A673 (cell line): Measurements from ENCODE around the gene TATDN2. TPM values are rescaled to one million over a fixed set of nuclear protein-coding genes. Genes with fewer than 3 reads are reported as not detected.

ENCODE experiments used
- BruUV-seq: library from RNA; stranded (reverse); fragments of 400-500 nt; replicated peaks from 2 replicates; lab custom pipeline; 2021; lab: Mats Ljungman, UMichigan
- CTCF ChIA-PET: fragments of 300-600 bp; sonication (Branson Sonifier 250); formaldehyde crosslinking; loops from one replicate; lab custom pipeline; 2022; ENCODE audit warnings: antibody characterized with exemption; lab: Charles Lee
- POLR2A ChIA-PET: fragments of 300-600 bp; sonication (Branson Sonifier 250); formaldehyde crosslinking; loops from one replicate; lab custom pipeline; 2022; ENCODE audit warnings: antibody characterized with exemption; ENCODE audit not compliant: low non-redundant PET; lab: Charles Lee
- DNase-seq: peaks from one replicate; pipeline ENCODE4 v3.0.0-alpha.2; 2015; ENCODE audit warnings: low spot score
- H3K27ac ChIP-seq: fragments of 200-600 bp; sonication (generic); 2 replicates; pipeline ENCODE4 v1.5.1; 2016; ENCODE audit warnings: mixed run types, low read depth, mild to moderate bottlenecking, mixed read lengths, antibody characterized with exemption, low read length; ENCODE audit not compliant: poor library complexity, severe bottlenecking
- H3K27me3 ChIP-seq: fragments of 200-600 bp; sonication (generic); replicated peaks from 2 replicates; pipeline ENCODE4 v1.6.1; 2017; ENCODE audit warnings: mixed run types, low read depth, mild to moderate bottlenecking, mixed read lengths, antibody characterized with exemption, low read length; ENCODE audit not compliant: insufficient read depth, poor library complexity
- H3K36me3 ChIP-seq: fragments of 200-600 bp; sonication (generic); 2 replicates; pipeline ENCODE4 v1.6.1; 2016; ENCODE audit warnings: mixed run types, mild to moderate bottlenecking, mixed read lengths, antibody characterized with exemption, low read length; ENCODE audit not compliant: insufficient read depth, poor library complexity, severe bottlenecking
- H3K4me1 ChIP-seq: fragments of 200-600 bp; sonication (generic); 2 replicates; pipeline ENCODE4 v1.6.1; 2017; ENCODE audit warnings: mixed run types, mild to moderate bottlenecking, mixed read lengths, antibody characterized with exemption, low read length; ENCODE audit not compliant: insufficient read depth, poor library complexity, severe bottlenecking
- H3K4me3 ChIP-seq: fragments of 200-600 bp; sonication (generic); 2 replicates; pipeline ENCODE4 v1.5.1; 2016; ENCODE audit warnings: low read depth, mixed run types, mild to moderate bottlenecking, mixed read lengths, low read length; ENCODE audit not compliant: poor library complexity, severe bottlenecking
- H3K9me3 ChIP-seq: fragments of 200-600 bp; sonication (generic); 2 replicates; pipeline ENCODE4 v1.6.1; 2016; ENCODE audit warnings: mixed run types, low read depth, mild to moderate bottlenecking, mixed read lengths, antibody characterized with exemption, low read length; ENCODE audit not compliant: poor library complexity, severe bottlenecking
- CTCF ChIP-seq: fragments of 300-800, 200-600 bp; sonication (generic); conservative IDR thresholded peaks from 2 replicates; pipeline ENCODE4 v1.5.1; 2017; ENCODE audit warnings: low read depth, mild to moderate bottlenecking, antibody characterized with exemption, low read length, moderate library complexity, mixed read lengths
- EZH2 ChIP-seq: fragments of 200-600 bp; sonication (generic); IDR thresholded peaks from 2 replicates; pipeline ENCODE4 v1.6.1; 2017; ENCODE audit warnings: borderline replicate concordance, low read depth, mild to moderate bottlenecking, mixed read lengths, antibody characterized with exemption, low read length; ENCODE audit not compliant: poor library complexity, severe bottlenecking
- intact Hi-C: fragments of 100-400 bp; cut with micrococcal nuclease; formaldehyde crosslinking; loops from one replicate; pipeline ENCODE4 v1.10.0; 2022; ENCODE audit not compliant: unreplicated experiment
- total RNA-seq: library from RNA; stranded (reverse); gene quantifications from 2 replicates; pipeline ENCODE4 v1.2.3, GENCODE V29; 2021

TATDN2 gene
- total RNA-seq, 1 experiment from 2014 or later = 42.0 TPM

- Histone ChIP-seq H3K9me3 (no peaks in the 10 kb centered on the region), H3K4me1 (no peaks in the 10 kb centered on the region), H3K27ac (no peak overlapping the region), H3K4me3 (no peak overlapping the region), H3K27me3 (peaks cover 25% of the 10 kb centered on the region), H3K36me3 (peaks cover 18% of the 10 kb centered on the region)
- TF ChIP-seq CTCF = peak; percentile 55
- TF ChIP-seq EZH2 = no peak
- BruUV-seq = no TSS peak
- POLR2A ChIA-PET = no interaction called here
- CTCF ChIA-PET = interaction anchor here (0.7 kb wide), 2 partner anchors 604 to 658 kb away, joined by 3 to 6 read pairs; no protein-coding TSS in a partner anchor
- DNase-seq = peak; percentile 46
- intact Hi-C loops = no loop called here
These were observed 74.1 kb downstream of the TATDN2 start for GRCh38 chr3:10322352-10322710.

GRCh38 chr3:10327592-10327991, 79.3 kb downstream of the TATDN2 start:
- Histone ChIP-seq H3K4me1 (no peaks in the 10 kb centered on the region), H3K27ac (no peak overlapping the region), H3K4me3 (no peak overlapping the region), H3K27me3 (peaks cover 75% of the 10 kb centered on the region), H3K36me3 (no peaks in the 10 kb centered on the region), H3K9me3 (no peaks in the 10 kb centered on the region)
- TF ChIP-seq CTCF (no peak), EZH2 (no peak)
- ChIA-PET POLR2A (no interaction called here), CTCF (no interaction called here)
- intact Hi-C loops = no loop called here
- no TSS peak for BruUV-seq
- DNase-seq = no peak

GRCh38 chr3:10328460-10329071, 80.3 kb downstream of the TATDN2 start:
- H3K9me3 ChIP-seq = no peaks in the 10 kb centered on the region
- no TSS peak for BruUV-seq
- ChIA-PET CTCF (no interaction called here), POLR2A (no interaction called here)
- no peak for DNase-seq
- H3K27ac ChIP-seq = no peak overlapping the region
- intact Hi-C loops = no loop called here
- no peaks in the 10 kb centered on the region for H3K4me1 ChIP-seq
- H3K4me3 ChIP-seq = no peak overlapping the region
- H3K27me3 ChIP-seq = peaks cover 75% of the 10 kb centered on the region
- no peak for TF ChIP-seq EZH2
- TF ChIP-seq CTCF = no peak
- no peaks in the 10 kb centered on the region for H3K36me3 ChIP-seq
